Heart left ventricle (tissue), 13 donors: ENCODE measurements around the gene EHBP1L1.

ENCODE experiments used
- CTCF ChIP-seq, 12 donors: fragments of 200-600 bp; sonication (generic) in 4 of 12; IDR thresholded peaks; one replicate each; pipeline versions ENCODE4 v1.5.0 to v1.8.0; 2018 to 2022; ENCODE audit warnings: antibody characterized with exemption in 12 of 12, mild to moderate bottlenecking in 5 of 12
- POLR2A ChIP-seq, 2 donors: fragments of 450-650 bp; IDR thresholded peaks; one replicate each; pipeline ENCODE4 v1.6.1; 2017; ENCODE audit warnings: antibody characterized with exemption in 2 of 2, mild to moderate bottlenecking in 2 of 2, moderate library complexity in 2 of 2
- donor health status: ischemic (EF 13 %, LVEDD 7.1; RV severe dilation, severe dysfunction).
- donor health status: DM: no; HTN: yes; CAD: no.
- donor health status: DM: no; HTN: no; CAD: no.
- donor health status: ischemic (EF 25% LVEDD 6.9; RV normal size, moderate dysfunction).
- donor health status: ischemic (EF 25% LVEDD 5.7; RV mildly dilated, moderate dysfunction).
- donor health status: ischemic (EF 35%, LVEDD 5.7; RV mildly dilated, moderate dysfunction).
- donor health status: nonischemic (EF 11% LVEDD 7.7; RV severe dilation, severe dysfunction).
- donor health status: DM: yes; HTN: yes; CAD: no.
- donor health status: PGD.
- donor health status: ischemic (EF 29% LVEDD 5.4; RV normal size, mild dysfunction).
- donor health status: nonischemic (EF 23%, LVEDD 6.1; RV moderate dilation, normal function).

DNA sequence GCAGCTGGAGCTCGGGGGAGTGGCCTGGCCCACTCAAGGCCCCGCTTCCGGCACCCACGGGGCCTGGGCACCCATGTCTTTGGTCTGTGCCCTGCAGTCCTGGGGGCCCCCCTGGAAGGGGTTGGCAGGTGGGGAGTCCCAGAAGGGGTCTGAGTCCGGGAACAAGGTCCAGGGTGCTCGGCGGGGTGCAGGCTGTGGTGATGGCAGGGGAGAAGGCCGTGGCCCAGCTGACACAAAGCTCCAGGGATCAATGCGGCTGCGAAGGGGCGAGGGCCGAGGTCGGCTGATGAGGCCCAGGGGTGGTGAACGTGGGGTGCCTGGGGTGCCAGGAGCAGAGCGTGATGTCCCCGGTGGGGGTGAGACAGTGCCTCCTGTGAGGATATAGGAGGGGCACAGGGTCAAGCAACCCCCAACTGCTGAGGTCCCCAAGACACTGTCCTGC is 22.4 kb downstream of the EHBP1L1 start:
- no peak for TF ChIP-seq CTCF (IDR thresholded peaks at IDR 0.05)
- no peak for TF ChIP-seq POLR2A (IDR thresholded peaks at IDR 0.05)
